ENCODE data around the gene TM6SF1. TPM values are rescaled to one million over a fixed set of nuclear protein-coding genes. Genes with fewer than 3 reads are reported as not detected.
"Not testable (repeated sequence)": the region's sequence is repeated elsewhere in the genome, so short reads cannot be mapped to it uniquely, and the experiment has no call there.

Gene TM6SF1
- total and polyA plus RNA-seq, 8 donors = 3.2 to 22.9 (median 4.7) TPM

- no peak for DNase-seq
- intact Hi-C loops (cut with DNase I) = no loop called here
- no peaks in the 10 kb centered on the region for H3K4me1 ChIP-seq
- H3K27me3 ChIP-seq = no peaks in the 10 kb centered on the region
- H3K36me3 ChIP-seq = no peaks in the 10 kb centered on the region
- no peak for TF ChIP-seq CTCF (IDR thresholded peaks at IDR 0.05)
- ATAC-seq = no peak
- no peak overlapping the region for H3K4me3 ChIP-seq
- peaks cover 0 to 21% of the 10 kb centered on the region in 2 donors for H3K9me3 ChIP-seq
- H3K27ac ChIP-seq = no peak overlapping the region
These were observed 56.8 kb downstream of the TM6SF1 start for GRCh38 chr15:83164111-83164770.

- Histone ChIP-seq H3K4me1 (no peaks in the 10 kb centered on the region), H3K36me3 (no peaks in the 10 kb centered on the region), H3K27me3 (no peaks in the 10 kb centered on the region), H3K27ac (no peak overlapping the region), H3K9me3 (peaks cover 0 to 21% of the 10 kb centered on the region in 2 donors), H3K4me3 (no peak overlapping the region)
- ATAC-seq (no peak), DNase-seq (no peak)
- TF ChIP-seq CTCF (IDR thresholded peaks at IDR 0.05) = no peak
- intact Hi-C loops (cut with DNase I) = no loop called here
These were observed 57.4 kb downstream of the TM6SF1 start for GRCh38 chr15:83164771-83165404.

- H3K27me3 ChIP-seq = no peaks in the 10 kb centered on the region
- no peak for ATAC-seq
- no peaks in the 10 kb centered on the region for H3K36me3 ChIP-seq
- H3K9me3 ChIP-seq = peaks cover 0 to 21% of the 10 kb centered on the region in 2 donors
- H3K4me3 ChIP-seq = no peak overlapping the region
- no peaks in the 10 kb centered on the region for H3K4me1 ChIP-seq
- peak in 1 of 4 donors; percentile 3 for DNase-seq
- TF ChIP-seq CTCF (IDR thresholded peaks at IDR 0.05) = no peak
- intact Hi-C loops (cut with DNase I) = no loop called here
- H3K27ac ChIP-seq = no peak overlapping the region
These were observed 58.8 kb downstream of the TM6SF1 start for GRCh38 chr15:83166218-83166617.

GRCh38 chr15:83166830-83167229 lies 59.4 kb downstream of the TM6SF1 start:
- intact Hi-C loops (cut with DNase I) = no loop called here
- H3K27me3 ChIP-seq = no peaks in the 10 kb centered on the region

GRCh38 chr15:83169576-83169975 lies 62.1 kb downstream of the TM6SF1 start:
- intact Hi-C loops (cut with DNase I); DNase-seq; ATAC-seq; H3K27ac ChIP-seq; H3K4me1 ChIP-seq; H3K4me3 ChIP-seq; H3K36me3 ChIP-seq; H3K27me3 ChIP-seq: not testable (repeated sequence)
- peaks cover 0 to 21% of the 10 kb centered on the region in 2 donors for H3K9me3 ChIP-seq

More at GRCh38 chr15:83166830-83167229, 59.4 kb downstream of the TM6SF1 start:
- Histone ChIP-seq H3K4me3 (no peak overlapping the region), H3K4me1 (no peaks in the 10 kb centered on the region), H3K36me3 (no peaks in the 10 kb centered on the region), H3K27ac (no peak overlapping the region), H3K9me3 (peaks cover 0 to 21% of the 10 kb centered on the region in 2 donors)
- DNase-seq (no peak), ATAC-seq (no peak)
- TF ChIP-seq CTCF (IDR thresholded peaks at IDR 0.05) = no peak
